HepG2 (cell line): ENCODE results near the gene NEK9. TPM values are rescaled to one million over a fixed set of nuclear protein-coding genes. Genes with fewer than 3 reads are reported as not detected.

ENCODE experiments used
- ARID4A ChIP-seq: sonication (generic); formaldehyde crosslinking; IDR thresholded peaks from 2 replicates; pipeline ENCODE4 v1.5.0; 2020; ENCODE audit warnings: mild to moderate bottlenecking, missing genetic modification reagents, borderline replicate concordance
- ASH2L ChIP-seq: fragments of 300-600, 200-600 bp; sonication (generic); IDR thresholded peaks from 2 replicates; pipeline ENCODE4 v1.7.0; 2017; ENCODE audit warnings: low read depth, mild to moderate bottlenecking, moderate library complexity, mixed read lengths, low read length; ENCODE audit not compliant: insufficient read length
- BHLHE40 ChIP-seq: IDR thresholded peaks from 2 replicates; pipeline ENCODE4 v1.6.1; 2011; ENCODE audit warnings: low read length, improper control_type of control experiment
- DMTF1 ChIP-seq: sonication (generic); formaldehyde crosslinking; IDR thresholded peaks from 2 replicates; pipeline ENCODE4 v1.4.0; 2020; ENCODE audit warnings: mild to moderate bottlenecking, missing genetic modification reagents
- EHMT2 ChIP-seq: fragments of 200-600 bp; sonication (generic); IDR thresholded peaks from 2 replicates; pipeline ENCODE4 v1.7.0; 2017; ENCODE audit warnings: antibody characterized with exemption, low read depth, low read length, borderline replicate concordance
- IKZF1 ChIP-seq: fragments of 450-650 bp; IDR thresholded peaks from 2 replicates; pipeline ENCODE4 v1.7.1; 2016
- MAX ChIP-seq: IDR thresholded peaks from 2 replicates; pipeline ENCODE4 v1.6.1; 2012; ENCODE audit warnings: inconsistent platforms
- PITX1 ChIP-seq: sonication (generic); formaldehyde crosslinking; IDR thresholded peaks from 2 replicates; pipeline ENCODE4 v1.5.1; 2020; ENCODE audit warnings: mild to moderate bottlenecking, missing genetic modification reagents
- POGK ChIP-seq: sonication (generic); formaldehyde crosslinking; conservative IDR thresholded peaks from 2 replicates; pipeline ENCODE4 v1.8.0; 2022; ENCODE audit warnings: mild to moderate bottlenecking, moderate library complexity, missing genetic modification reagents
- SIN3A ChIP-seq: IDR thresholded peaks from 2 replicates; pipeline ENCODE4 v1.6.1; 2011; ENCODE audit warnings: low read depth, mild to moderate bottlenecking, control low read depth, low read length, borderline replicate concordance
- SIX4 ChIP-seq: sonication (generic); formaldehyde crosslinking; IDR thresholded peaks from 2 replicates; pipeline ENCODE4 v1.4.0; 2020; ENCODE audit warnings: missing genetic modification reagents
- SMYD3 ChIP-seq: sonication (generic); formaldehyde crosslinking; IDR thresholded peaks from 2 replicates; pipeline ENCODE4 v1.8.1; 2023; ENCODE audit warnings: mild to moderate bottlenecking, missing genetic modification reagents
- SYNCRIP ChIP-seq: fragments of 200-400 bp; formaldehyde crosslinking; IDR thresholded peaks from 2 replicates; pipeline ENCODE4 v1.6.1; 2018; ENCODE audit warnings: mild to moderate bottlenecking, low read depth, low read length; ENCODE audit not compliant: insufficient read depth
- THYN1 ChIP-seq: sonication (generic); formaldehyde crosslinking; IDR thresholded peaks from 2 replicates; pipeline ENCODE4 v1.8.1; 2023; ENCODE audit warnings: low read depth, mild to moderate bottlenecking, moderate library complexity, missing genetic modification reagents, borderline replicate concordance
- TOE1 ChIP-seq: sonication (generic); formaldehyde crosslinking; IDR thresholded peaks from 2 replicates; pipeline ENCODE4 v1.4.0; 2020; ENCODE audit warnings: mild to moderate bottlenecking, missing genetic modification reagents
- ZEB1 ChIP-seq: IDR thresholded peaks from 2 replicates; pipeline ENCODE4 v1.6.1; 2012; ENCODE audit warnings: mild to moderate bottlenecking, low read depth, inconsistent platforms; ENCODE audit not compliant: insufficient replicate concordance
- ZNF337 ChIP-seq: sonication (generic); formaldehyde crosslinking; IDR thresholded peaks from 2 replicates; pipeline ENCODE4 v1.5.1; 2020; ENCODE audit warnings: missing genetic modification reagents, low read depth, mild to moderate bottlenecking, borderline replicate concordance
- ZNF441 ChIP-seq: sonication (generic); formaldehyde crosslinking; IDR thresholded peaks from 2 replicates; pipeline ENCODE4 v1.7.0; 2021; ENCODE audit warnings: missing genetic modification reagents, borderline replicate concordance
- ZNF589 ChIP-seq: sonication (generic); formaldehyde crosslinking; conservative IDR thresholded peaks from 2 replicates; pipeline ENCODE4 v1.8.0; 2022; ENCODE audit warnings: mild to moderate bottlenecking, moderate library complexity, missing genetic modification reagents
- ZNF629 ChIP-seq: sonication (generic); formaldehyde crosslinking; conservative IDR thresholded peaks from 2 replicates; pipeline ENCODE4 v1.5.0; 2020; ENCODE audit warnings: missing genetic modification reagents
- ZNF644 ChIP-seq: IDR thresholded peaks from 2 replicates; pipeline ENCODE4 v1.6.1; 2016; ENCODE audit warnings: low read depth
- ZNF713 ChIP-seq: sonication (generic); formaldehyde crosslinking; IDR thresholded peaks from 2 replicates; pipeline ENCODE4 v1.4.0; 2020; ENCODE audit warnings: mild to moderate bottlenecking, missing genetic modification reagents
- polyA plus RNA-seq, 8 experiments: library from polyadenylated mRNA; depleted of rRNA in 3 of 8; stranded (reverse) in 7 of 8; unstranded in 1 of 8; fragments of >200 nt; fragmentation: Illumina TruSeq in 4 of 8; extraction: Trizol in 4 of 8; gene quantifications; 2 replicates each; pipeline versions ENCODE4 v1.2.1 to v1.2.3, GENCODE V29; 2011 to 2016; ENCODE audit warnings: low read depth in 4 of 8, missing spikeins in 1 of 8, mixed read lengths in 1 of 8; ENCODE audit not compliant: insufficient read depth in 1 of 8
- total RNA-seq, 5 experiments: library from RNA; depleted of rRNA; stranded (reverse); fragments of >200 nt; fragmentation: Illumina TruSeq; extraction: Trizol; gene quantifications; 2 replicates each; pipeline ENCODE4 v1.2.3, GENCODE V29; 2016; ENCODE audit warnings: low read depth in 1 of 5

NEK9 gene
- total and polyA plus RNA-seq, 2 of the 13 experiments (the other 11 are each of a cell fraction or from before 2014, with no cell fraction given), result 16.5 to 27.3 TPM

- TF ChIP-seq POGK (0 out of 2 replicates have a peak, but pooled peaks have one; percentile 21), THYN1 (0 out of 2 replicates have a peak, but pooled peaks have one; percentile 73), ZNF713 (CRISPR knock-in tag) (no peak), SYNCRIP (no peak), ARID4A (CRISPR knock-in tag) (peak; percentile 47; the same call in 1 of the 2 replicates), ZNF337 (CRISPR knock-in tag) (0 out of 2 replicates have a peak, but pooled peaks have one; percentile 13), EHMT2 (no peak), TOE1 (CRISPR knock-in tag) (no peak), ZNF644 (no peak), PITX1 (CRISPR knock-in tag) (peak; percentile 39; the same call in 1 of the 2 replicates), SIN3A (peak; percentile 70; the same call in 1 of the 2 replicates), MAX (peak; percentile 77), BHLHE40 (peak; percentile 76), ZNF629 (CRISPR knock-in tag) (peak; percentile 18; the same call in 1 of the 2 replicates), IKZF1 (no peak), ASH2L (peak; percentile 56), DMTF1 (CRISPR knock-in tag) (no peak), ZNF441 (no peak), ZNF589 (CRISPR knock-in tag) (no peak), ZEB1 (peak; percentile 81), SMYD3 (0 out of 2 replicates have a peak, but pooled peaks have one; percentile 49), SIX4 (CRISPR knock-in tag) (0 out of 2 replicates have a peak, but pooled peaks have one; percentile 12)
These were observed 57.1 kb downstream of the NEK9 start (continued) for GRCh38 chr14:75069811-75070145.
